Measurements from ENCODE around the gene ODR4.
"Not testable (repeated sequence)": the region's sequence is repeated elsewhere in the genome, so short reads cannot be mapped to it uniquely, and the experiment has no call there.

Gene ODR4

DNA sequence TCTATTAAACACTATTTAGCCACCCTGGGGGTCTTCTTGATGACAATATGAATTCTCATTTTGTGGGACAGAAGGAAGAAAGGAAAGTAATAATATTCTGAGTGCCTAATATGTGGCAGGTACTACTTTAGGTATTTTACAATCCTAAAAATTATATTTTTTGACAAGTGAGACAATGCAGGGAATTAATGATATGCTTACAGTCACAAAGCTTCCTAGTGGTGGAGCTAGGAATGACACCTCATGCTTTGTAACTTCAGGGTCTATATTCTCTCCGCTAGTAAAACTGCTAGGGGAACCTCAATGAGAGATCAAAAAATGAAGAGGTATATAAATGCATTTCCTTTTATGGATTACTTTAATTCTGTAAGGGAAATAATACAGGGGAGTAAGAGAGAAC, 44.9 kb upstream of the ODR4 start:
- Histone ChIP-seq H3K27ac (ENCODE audit: low read depth, low read length) (no peak overlapping the region), H3K9me3 (ENCODE audit: insufficient read depth, low read length) (no peaks in the 10 kb centered on the region), H3K9ac (ENCODE audit: low read length) (no peak overlapping the region), H3K79me2 (ENCODE audit: insufficient read depth, low read length) (no peaks in the 10 kb centered on the region), H2AFZ (ENCODE audit: low read depth, low read length, severe bottlenecking) (no peak overlapping the region), H3K9me2 (replicated peaks; ENCODE audit: insufficient read depth, low read length) (no peaks in the 10 kb centered on the region), H3K4me3 (ENCODE audit: insufficient read depth, low read length, poor library complexity, severe bottlenecking) (no peak overlapping the region), H3K4me2 (ENCODE audit: low read depth, low read length, poor library complexity, severe bottlenecking) (no peak overlapping the region), H3F3A (ENCODE audit: insufficient read depth) (peaks cover 13% of the 10 kb centered on the region; the same call in 1 of the 2 replicates), H3K27me3 (ENCODE audit: low read length) (no peaks in the 10 kb centered on the region), H3K36me3 (ENCODE audit: low read length) (peaks cover 89% of the 10 kb centered on the region), H4K20me1 (ENCODE audit: low read depth, low read length) (no peaks in the 10 kb centered on the region)
- TF ChIP-seq, protein P1, sequence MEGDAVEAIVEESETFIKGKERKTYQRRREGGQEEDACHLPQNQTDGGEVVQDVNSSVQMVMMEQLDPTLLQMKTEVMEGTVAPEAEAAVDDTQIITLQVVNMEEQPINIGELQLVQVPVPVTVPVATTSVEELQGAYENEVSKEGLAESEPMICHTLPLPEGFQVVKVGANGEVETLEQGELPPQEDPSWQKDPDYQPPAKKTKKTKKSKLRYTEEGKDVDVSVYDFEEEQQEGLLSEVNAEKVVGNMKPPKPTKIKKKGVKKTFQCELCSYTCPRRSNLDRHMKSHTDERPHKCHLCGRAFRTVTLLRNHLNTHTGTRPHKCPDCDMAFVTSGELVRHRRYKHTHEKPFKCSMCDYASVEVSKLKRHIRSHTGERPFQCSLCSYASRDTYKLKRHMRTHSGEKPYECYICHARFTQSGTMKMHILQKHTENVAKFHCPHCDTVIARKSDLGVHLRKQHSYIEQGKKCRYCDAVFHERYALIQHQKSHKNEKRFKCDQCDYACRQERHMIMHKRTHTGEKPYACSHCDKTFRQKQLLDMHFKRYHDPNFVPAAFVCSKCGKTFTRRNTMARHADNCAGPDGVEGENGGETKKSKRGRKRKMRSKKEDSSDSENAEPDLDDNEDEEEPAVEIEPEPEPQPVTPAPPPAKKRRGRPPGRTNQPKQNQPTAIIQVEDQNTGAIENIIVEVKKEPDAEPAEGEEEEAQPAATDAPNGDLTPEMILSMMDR (IDR thresholded peaks at IDR 0.05; ENCODE audit: insufficient read depth, low read length, poor library complexity, severe bottlenecking) = no peak
- no peak for TF ChIP-seq EZH2phosphoT487 (conservative IDR thresholded peaks at IDR 0.05; ENCODE audit: low read length)

DNA sequence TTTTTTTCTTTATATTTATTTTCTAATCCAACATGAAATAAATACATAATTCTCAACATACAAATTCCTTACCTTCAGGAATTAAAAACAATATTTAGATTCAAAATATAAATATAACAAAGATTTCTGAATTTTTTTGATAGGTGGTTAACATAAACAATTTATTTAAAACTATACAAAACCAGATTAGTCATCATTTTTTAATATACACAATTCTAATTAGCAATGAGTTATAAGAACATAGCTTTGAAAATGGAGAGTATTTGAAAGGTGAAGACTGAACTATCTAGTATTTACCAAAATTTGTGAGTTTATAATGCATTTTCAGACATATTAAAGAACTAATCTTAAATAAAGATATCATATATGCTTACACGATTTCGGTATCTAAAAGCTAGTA, 38.1 kb upstream of the ODR4 start:
- Histone ChIP-seq H3K4me2 (ENCODE audit: low read depth, low read length, poor library complexity, severe bottlenecking) (no peak overlapping the region), H3K9ac (ENCODE audit: low read length) (no peak overlapping the region), H3K79me2 (ENCODE audit: insufficient read depth, low read length) (no peaks in the 10 kb centered on the region), H3K9me3 (ENCODE audit: insufficient read depth, low read length) (no peaks in the 10 kb centered on the region), H3K36me3 (ENCODE audit: low read length) (peaks cover 84% of the 10 kb centered on the region), H3K27ac (ENCODE audit: low read depth, low read length) (no peak overlapping the region), H2AFZ (ENCODE audit: low read depth, low read length, severe bottlenecking) (no peak overlapping the region), H3F3A (ENCODE audit: insufficient read depth) (peaks cover 3% of the 10 kb centered on the region; the same call in 1 of the 2 replicates), H4K20me1 (ENCODE audit: low read depth, low read length) (no peaks in the 10 kb centered on the region), H3K9me2 (replicated peaks; ENCODE audit: insufficient read depth, low read length) (no peaks in the 10 kb centered on the region), H3K4me3 (ENCODE audit: insufficient read depth, low read length, poor library complexity, severe bottlenecking) (no peak overlapping the region), H3K27me3 (ENCODE audit: low read length) (no peaks in the 10 kb centered on the region)
- no peak for TF ChIP-seq EZH2phosphoT487 (conservative IDR thresholded peaks at IDR 0.05; ENCODE audit: low read length)
- TF ChIP-seq, protein P1 (IDR thresholded peaks at IDR 0.05; ENCODE audit: insufficient read depth, low read length, poor library complexity, severe bottlenecking) = no peak

DNA sequence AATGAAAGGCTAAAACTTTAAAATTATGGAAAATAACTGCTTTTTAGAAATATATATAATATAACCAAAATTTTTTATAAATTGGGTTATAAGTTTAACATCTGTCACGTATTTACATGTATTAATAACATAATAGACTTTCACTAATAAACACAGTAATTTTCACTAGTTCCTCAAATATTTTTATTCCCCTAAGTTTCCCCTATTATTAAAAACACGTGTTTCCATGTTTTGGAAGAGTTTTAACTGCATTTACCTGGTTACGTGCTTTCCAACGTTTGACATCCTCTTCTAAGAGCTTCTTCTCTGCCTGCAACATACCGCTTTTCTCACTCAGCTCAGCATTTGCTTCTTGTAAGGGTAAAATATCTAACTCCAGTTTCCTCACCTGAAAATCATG, 34.9 kb upstream of the ODR4 start:
- Histone ChIP-seq H3K4me3 (ENCODE audit: insufficient read depth, low read length, poor library complexity, severe bottlenecking) (no peak overlapping the region), H3K27me3 (ENCODE audit: low read length) (no peaks in the 10 kb centered on the region), H2AFZ (ENCODE audit: low read depth, low read length, severe bottlenecking) (no peak overlapping the region), H3K4me2 (ENCODE audit: low read depth, low read length, poor library complexity, severe bottlenecking) (no peak overlapping the region), H3F3A (ENCODE audit: insufficient read depth) (peaks cover 3% of the 10 kb centered on the region; the same call in 1 of the 2 replicates), H3K9ac (ENCODE audit: low read length) (no peak overlapping the region), H3K9me3 (ENCODE audit: insufficient read depth, low read length) (no peaks in the 10 kb centered on the region), H4K20me1 (ENCODE audit: low read depth, low read length) (no peaks in the 10 kb centered on the region), H3K79me2 (ENCODE audit: insufficient read depth, low read length) (no peaks in the 10 kb centered on the region), H3K9me2 (replicated peaks; ENCODE audit: insufficient read depth, low read length) (no peaks in the 10 kb centered on the region), H3K27ac (ENCODE audit: low read depth, low read length) (no peak overlapping the region), H3K36me3 (ENCODE audit: low read length) (peaks cover 83% of the 10 kb centered on the region)
- TF ChIP-seq, protein P1 (IDR thresholded peaks at IDR 0.05; ENCODE audit: insufficient read depth, low read length, poor library complexity, severe bottlenecking) = no peak
- no peak for TF ChIP-seq EZH2phosphoT487 (conservative IDR thresholded peaks at IDR 0.05; ENCODE audit: low read length)

DNA sequence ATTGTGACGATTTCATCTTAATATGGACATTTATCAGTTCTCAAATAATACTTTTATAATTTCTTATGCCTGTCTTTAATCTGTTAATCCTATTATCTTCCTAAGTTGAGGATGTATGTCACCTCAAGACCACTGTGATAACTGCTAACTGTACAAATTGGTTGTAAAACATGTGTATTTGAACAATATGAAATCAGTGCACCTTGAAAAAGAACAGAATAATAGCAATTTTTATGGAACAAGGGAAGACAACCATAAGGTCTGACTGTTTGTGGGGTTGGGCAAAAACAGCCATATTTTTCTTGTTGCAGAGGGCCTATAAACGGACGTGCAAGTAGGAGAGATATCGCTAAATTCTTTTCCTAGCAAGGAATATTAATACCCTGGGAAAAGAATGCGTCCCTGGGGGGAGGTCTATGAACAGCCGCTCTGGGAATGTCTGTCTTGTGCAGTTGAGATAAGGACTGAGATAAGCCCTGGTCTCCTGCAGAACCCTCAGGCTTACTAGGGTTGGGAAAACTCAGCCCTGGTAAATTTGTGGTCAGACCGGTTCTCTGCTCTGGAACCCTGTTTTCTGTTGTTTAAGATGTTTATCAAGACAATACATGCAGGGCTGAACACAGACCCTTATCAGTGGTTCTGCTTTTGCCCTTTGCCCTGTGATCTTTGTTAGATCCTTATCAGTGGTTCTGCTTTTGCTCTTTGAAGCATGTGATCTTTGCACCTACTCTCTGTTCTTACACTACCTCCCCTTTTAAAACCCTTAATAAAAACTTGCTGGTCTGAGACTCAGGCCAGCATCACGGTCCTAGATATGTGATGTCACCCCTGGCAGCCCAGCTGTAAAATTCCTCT, 27.6 kb upstream of the ODR4 start:
- H3K4me2 ChIP-seq (ENCODE audit: low read depth, low read length, poor library complexity, severe bottlenecking); H3K9me3 ChIP-seq (ENCODE audit: insufficient read depth, low read length); H3K27ac ChIP-seq (ENCODE audit: low read depth, low read length); H3F3A ChIP-seq (ENCODE audit: insufficient read depth); H3K4me3 ChIP-seq (ENCODE audit: insufficient read depth, low read length, poor library complexity, severe bottlenecking); H2AFZ ChIP-seq (ENCODE audit: low read depth, low read length, severe bottlenecking); H3K27me3 ChIP-seq (ENCODE audit: low read length); H3K9ac ChIP-seq (ENCODE audit: low read length); H3K79me2 ChIP-seq (ENCODE audit: insufficient read depth, low read length); H4K20me1 ChIP-seq (ENCODE audit: low read depth, low read length); H3K9me2 ChIP-seq (replicated peaks; ENCODE audit: insufficient read depth, low read length): not testable (repeated sequence)
- H3K36me3 ChIP-seq (ENCODE audit: low read length) = peaks cover 84% of the 10 kb centered on the region

All from SU-DHL-6 (cell line).